ENCODE data around the gene ICAM3. TPM values are rescaled to one million over a fixed set of nuclear protein-coding genes. Genes with fewer than 3 reads are reported as not detected.
"Not testable (repeated sequence)": the region's sequence is repeated elsewhere in the genome, so short reads cannot be mapped to it uniquely, and the experiment has no call there.

ICAM3 gene
- total RNA-seq, 1 donor from 2014 or later: 8.7 TPM

DNA sequence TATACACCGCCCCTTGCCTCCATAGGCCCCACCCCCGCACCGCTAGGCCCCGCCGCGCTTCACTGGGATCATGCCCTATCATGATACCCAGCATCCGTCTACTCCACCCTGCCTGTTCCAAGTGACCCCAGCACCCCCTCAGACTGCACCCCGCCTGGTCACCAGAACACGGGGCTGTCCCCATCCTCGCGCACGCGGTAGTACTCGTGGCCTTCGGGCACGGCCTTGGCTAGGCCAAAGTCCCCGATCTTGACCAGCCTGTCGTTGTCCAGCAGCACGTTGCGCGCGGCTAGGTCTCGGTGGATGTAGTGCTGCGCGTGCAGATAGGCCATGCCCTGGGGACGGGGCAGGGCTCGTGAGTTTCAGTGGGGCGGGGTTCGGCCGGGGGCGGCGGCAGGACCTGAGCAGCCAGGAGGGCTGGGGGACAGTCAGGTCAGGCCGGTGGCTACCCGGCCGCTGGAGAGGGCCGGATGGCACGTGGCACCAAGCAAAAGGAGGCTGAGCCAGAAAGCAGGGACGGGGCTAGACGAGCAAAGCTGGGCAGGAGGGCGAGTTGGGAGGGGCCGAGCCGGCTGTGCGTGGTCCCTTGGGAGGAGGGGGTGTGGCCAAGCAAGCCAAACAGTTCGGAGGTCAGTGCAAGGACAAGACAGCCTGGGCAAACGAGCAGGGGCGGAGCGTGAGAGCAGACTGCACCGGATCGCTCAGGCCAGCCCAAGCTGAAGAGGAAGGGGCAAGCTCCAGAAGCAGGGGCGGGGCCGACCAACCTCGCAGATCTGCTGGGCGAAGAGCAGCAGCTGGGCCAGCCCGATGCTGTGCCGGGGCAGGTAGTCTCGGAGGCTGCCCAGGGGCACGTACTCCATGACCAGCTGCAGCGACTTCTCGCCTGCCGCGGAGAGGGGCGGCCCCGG, 13.6 kb upstream of the ICAM3 start:
- no peak for DNase-seq (ENCODE audit: low read depth in 2 of 2)

GRCh38 chr19:10346509-10346908, 7.1 kb upstream of the ICAM3 start:
- DNase-seq (ENCODE audit: low read depth in 2 of 2): no peak

DNA sequence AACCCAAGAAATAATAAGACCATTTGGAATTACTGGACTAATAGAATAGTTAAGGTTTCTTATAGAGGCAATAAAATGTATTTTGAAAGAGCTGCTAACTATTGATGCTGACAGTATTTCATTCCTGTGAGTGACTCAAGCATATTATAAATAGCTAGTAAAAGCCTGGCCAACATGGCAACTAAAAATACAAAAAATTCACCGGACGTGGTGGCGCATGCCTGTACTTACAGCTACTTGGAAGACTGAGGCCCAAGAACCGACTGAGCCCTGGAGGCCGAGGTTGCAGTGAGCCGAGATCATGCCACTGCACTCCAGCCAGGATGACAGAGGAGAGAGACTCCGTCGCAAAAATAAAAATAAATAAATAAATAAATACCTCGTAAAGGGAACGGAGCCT, 5.4 kb upstream of the ICAM3 start:
- no peak for DNase-seq (ENCODE audit: low read depth in 2 of 2)

GRCh38 chr19:10343495-10343894, 4.1 kb upstream of the ICAM3 start:
- no peak for DNase-seq (ENCODE audit: low read depth in 2 of 2)

- no peak for DNase-seq (ENCODE audit: low read depth in 2 of 2)
These were observed 553 bp upstream of the ICAM3 start for GRCh38 chr19:10339977-10340376.

DNA sequence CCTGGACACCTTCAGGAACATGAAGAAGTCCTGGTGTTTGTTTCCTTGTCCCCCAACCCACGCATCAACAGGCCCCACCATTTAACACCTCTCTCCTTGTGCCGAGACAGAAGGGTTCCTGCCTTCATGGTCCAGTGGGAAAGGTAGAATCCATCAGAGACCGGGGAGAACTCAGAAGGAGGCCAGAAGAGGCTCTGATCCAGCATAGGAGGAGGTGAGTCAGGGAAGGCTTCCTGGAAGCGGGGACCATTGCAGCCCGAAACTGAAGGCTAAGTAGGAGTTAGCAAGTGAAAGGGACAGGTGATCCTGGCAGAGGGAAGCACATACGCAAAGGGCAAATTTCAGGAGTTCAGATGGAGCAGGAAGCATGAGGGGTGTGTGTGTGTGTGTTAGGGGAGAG, 484 bp downstream of the ICAM3 start:
- no peak for DNase-seq (ENCODE audit: low read depth in 2 of 2)

DNA sequence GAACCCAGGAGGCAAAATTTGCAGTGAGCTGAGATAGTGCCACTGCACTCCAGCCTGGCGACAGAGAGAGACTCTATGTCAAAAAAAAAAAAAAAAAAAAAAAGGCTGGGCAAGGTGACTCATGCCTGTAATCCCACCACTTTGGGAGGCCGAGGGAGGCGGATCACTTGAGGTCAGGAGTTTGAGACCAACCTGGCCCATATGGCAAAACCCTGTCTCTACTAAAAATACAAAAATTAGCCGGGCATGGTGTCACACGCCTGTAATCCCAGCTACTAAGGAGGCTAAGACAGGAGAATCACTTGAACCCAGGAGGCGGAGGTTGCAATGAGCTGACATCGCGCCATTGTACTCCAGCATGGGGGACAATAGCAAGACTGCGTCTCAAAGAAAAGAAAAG, 2.7 kb downstream of the ICAM3 start:
- not testable (repeated sequence) for DNase-seq (ENCODE audit: low read depth in 2 of 2)

GRCh38 chr19:10335352-10335985, 4.0 kb downstream of the ICAM3 start:
- DNase-seq (ENCODE audit: low read depth in 2 of 2): no peak

- DNase-seq (ENCODE audit: low read depth in 2 of 2): peak; percentile 88 to 97
These were observed 4.7 kb downstream of the ICAM3 start for GRCh38 chr19:10334588-10335351.

DNA sequence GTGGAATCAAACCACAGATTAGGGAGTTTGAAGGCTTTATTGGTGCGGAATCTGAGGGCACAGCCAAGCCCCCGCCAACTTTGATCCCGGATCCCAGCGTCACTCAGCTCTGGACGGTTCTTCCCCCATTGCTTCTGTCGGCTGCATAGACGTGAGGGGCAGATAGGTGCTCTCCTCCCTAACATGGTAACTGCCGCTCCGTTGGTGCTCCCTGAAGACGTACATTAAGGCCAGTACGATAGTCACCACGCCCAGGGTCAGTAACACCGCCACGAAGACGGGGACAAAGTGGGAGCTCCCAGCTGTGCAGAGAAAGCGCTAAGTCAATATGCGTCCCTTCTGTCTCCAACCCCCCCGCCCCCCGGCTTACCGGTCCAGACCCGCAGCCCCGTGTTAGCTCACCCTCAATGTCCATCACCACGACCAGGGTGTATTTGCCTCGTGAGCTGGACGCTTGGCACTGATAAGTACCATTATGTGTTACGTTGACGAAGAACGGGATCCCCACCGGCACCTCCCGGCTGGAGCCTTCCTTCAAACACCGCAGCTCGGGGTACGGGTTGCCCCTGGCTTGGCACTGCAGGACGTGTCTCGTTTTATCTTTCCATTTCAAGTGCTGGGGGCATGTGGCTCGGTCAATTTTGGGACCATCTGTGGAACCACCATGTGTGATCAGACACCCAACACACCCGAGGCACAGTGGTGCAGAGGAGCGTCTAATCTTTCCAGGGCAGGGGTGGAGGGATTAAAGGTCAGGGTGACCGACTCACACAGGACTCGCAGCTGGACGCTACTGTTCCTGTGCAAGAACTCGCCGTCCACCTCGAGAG, 5.5 kb downstream of the ICAM3 start:
- no peak for DNase-seq (ENCODE audit: low read depth in 2 of 2)

DNA sequence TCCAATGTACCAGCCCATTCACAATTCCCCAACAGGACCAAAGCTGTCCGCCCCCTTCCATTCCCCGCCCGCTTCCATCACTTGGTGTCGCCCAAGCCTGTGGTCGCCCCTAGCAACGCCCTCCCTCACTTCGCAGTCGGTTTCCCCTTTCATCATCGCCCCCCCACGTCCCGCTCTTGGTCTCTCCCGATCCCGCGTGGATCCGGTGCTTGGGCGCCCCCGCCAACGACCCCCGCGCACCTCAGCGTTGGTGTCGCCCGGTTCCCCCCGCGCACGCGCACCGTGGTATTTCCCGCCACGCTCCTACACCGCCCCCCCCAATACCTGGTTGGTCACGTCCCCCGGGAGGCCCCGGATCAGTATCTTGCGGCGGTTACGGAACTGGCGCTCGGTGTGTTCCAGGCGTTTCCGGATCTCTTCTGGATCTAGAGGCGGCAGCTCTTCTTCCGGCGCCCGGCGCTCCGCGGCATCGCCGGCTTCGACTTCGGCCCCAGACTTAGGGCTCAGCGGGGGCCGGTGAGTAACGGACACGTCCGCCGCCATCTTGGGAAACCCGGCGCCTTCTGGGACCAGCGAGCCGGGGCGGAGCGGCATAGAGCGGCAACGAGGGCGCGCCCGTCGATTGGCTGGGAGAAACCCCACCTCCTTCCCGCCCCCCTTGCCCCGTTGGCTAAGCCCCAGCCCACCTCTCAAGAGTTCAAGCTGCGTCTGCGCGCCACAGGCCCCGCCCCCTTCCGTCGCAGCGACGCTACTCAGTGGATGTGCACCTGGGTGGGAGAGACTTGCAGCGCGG, 6.3 kb downstream of the ICAM3 start, which contains the start of gene RAVER1:
Gene RAVER1 (minus strand): TSS at position 565 of the 793 bp plus-strand sequence. CDS start 22 bp downstream, at position 543.
- DNase-seq (ENCODE audit: low read depth in 2 of 2): peak; percentile 93 to 99

GRCh38 chr19:10332158-10332964, 7.1 kb downstream of the ICAM3 start:
- DNase-seq (ENCODE audit: low read depth in 2 of 2): no peak

GRCh38 chr19:10329555-10329954, 9.9 kb downstream of the ICAM3 start:
- no peak for DNase-seq (ENCODE audit: low read depth in 2 of 2)

- DNase-seq (ENCODE audit: low read depth in 2 of 2): no peak
These were observed 10.6 kb downstream of the ICAM3 start for GRCh38 chr19:10328558-10329429.

DNA sequence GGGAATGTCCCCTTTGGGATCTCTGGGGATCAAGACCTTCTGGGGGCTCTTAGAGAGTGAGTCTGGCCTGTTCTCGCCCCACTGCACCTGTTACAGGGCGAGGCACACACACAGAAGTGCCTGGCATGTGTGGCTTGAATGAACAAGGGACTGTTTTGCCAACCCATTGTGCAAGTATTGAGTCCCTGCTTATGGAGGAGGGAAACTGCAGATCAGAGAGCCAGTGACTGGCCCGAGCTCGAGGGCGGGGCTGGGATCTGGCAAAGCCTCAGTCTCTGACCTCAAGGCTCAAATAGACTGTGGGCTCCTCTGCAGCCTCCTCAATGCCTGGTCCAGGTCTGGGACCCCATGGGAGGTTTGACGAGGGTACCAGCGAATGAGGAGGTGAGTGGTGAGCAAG, 11.6 kb downstream of the ICAM3 start:
- DNase-seq (ENCODE audit: low read depth in 2 of 2): no peak

DNA sequence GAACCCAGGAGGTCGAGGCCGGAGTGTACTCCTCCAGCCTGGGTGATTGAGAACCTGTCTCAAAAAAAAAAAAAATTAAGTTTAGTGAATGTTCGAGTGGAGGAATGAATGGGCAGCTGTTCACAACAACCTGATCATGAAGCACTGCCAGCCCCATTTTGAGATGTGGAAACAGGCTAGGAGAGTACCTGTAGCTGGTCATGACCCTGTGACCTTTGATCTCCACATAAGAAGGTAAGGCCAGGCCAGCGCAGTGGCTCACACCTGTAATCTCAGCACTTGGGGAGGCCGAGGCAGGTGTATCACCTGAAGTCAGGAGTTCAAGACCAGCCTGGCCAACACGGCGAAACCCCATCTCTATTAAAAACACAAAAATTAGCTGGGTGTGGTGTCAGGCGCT, 13.7 kb downstream of the ICAM3 start:
- no peak for DNase-seq (ENCODE audit: low read depth in 2 of 2)

DNA sequence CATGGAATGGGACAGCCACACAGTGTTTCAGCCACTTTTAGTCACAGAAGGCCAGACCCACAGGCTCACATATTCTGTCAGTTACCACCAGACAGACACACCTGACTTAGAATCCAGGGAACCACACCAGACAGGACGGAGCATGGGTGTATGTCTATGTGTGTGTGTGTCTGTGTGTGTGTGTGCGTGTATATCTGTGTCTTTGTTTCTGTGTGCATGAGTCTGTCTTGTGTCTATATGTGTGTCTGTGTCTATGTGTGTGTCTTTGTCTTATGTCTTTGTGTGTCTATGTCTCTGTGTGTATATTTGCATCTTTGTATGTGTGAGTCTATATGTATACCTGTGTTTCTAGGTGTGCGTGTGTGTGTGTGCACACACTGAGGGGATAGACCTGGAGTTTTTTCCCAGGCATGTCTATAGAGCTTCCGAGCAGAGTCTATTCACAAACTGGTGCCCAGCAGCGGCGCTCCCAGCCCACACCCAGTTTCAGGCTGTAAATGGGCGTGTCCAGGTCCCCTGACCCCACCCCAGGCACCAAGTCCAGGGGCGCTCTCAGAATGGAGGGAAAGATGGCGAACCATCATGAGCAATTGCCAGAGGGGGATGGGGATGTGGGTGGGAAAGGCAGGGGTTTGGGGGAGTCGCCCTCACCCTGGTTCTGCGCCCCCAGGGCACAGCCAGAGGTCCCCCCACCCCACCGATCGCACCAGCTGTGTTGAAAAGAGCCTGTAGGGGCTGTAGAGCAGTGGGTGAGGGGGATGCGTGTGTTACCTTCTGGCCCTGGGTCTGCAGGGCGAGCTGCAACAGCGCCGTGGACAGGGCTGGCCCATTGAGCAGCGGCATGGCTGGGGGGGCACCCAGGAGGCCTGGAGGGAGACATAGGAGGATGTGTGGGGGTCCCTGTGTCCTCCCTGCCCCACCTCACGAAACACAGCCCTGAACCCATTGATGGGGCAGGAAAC, 17.3 kb downstream of the ICAM3 start:
- no peak for DNase-seq (ENCODE audit: low read depth in 2 of 2)
